Activated naive CD4-positive, alpha-beta T cell treated with anti-CD3 and anti-CD28 coated beads for 36 hours (primary cell): ENCODE data around the gene SLC22A5. TPM values are rescaled to one million over a fixed set of nuclear protein-coding genes. Genes with fewer than 3 reads are reported as not detected.

Source experiments
- CTCF ChIA-PET: fragments of 350-600 bp; sonication (Branson Sonifier 250); formaldehyde crosslinking; loops from one replicate; lab custom pipeline; 2021; ENCODE audit warnings: antibody characterized with exemption; lab: Charles Lee
- DNase-seq: peaks from one replicate; pipeline ENCODE4 v3.0.0-alpha.2; 2020
- H3K27ac Mint-ChIP-seq: one replicate; pipeline ENCODE4 v1.8.0; 2021; ENCODE audit warnings: mild to moderate bottlenecking, mixed read lengths
- H3K27me3 Mint-ChIP-seq: one replicate; pipeline ENCODE4 v1.8.0; 2021; ENCODE audit warnings: low read depth, mixed read lengths
- H3K36me3 Mint-ChIP-seq: one replicate; pipeline ENCODE4 v1.8.0; 2021; ENCODE audit warnings: low read depth, mixed read lengths
- H3K4me1 Mint-ChIP-seq: one replicate; pipeline ENCODE4 v1.8.0; 2021; ENCODE audit warnings: low read depth, mixed read lengths
- H3K4me3 Mint-ChIP-seq: one replicate; pipeline ENCODE4 v1.8.0; 2021; ENCODE audit warnings: mild to moderate bottlenecking, moderate library complexity, mixed read lengths
- H3K9me3 Mint-ChIP-seq: one replicate; pipeline ENCODE4 v1.8.0; 2021; ENCODE audit warnings: mixed read lengths
- intact Hi-C: fragments of 100-400 bp; cut with micrococcal nuclease; formaldehyde crosslinking; loops from one replicate; pipeline ENCODE4 v1.15.1; 2023
- total RNA-seq, 2 experiments: library from RNA; stranded (reverse); gene quantifications; one replicate each; pipeline ENCODE4 v1.2.3, GENCODE V29; 2021

The SLC22A5 gene
- 1 to 10 TPM; 3.1 to 3.6 TPM for total RNA-seq

GRCh38 chr5:132369474-132370180, at the start of gene SLC22A5:
SLC22A5 (plus strand) TSS chr5:132369710; CDS start chr5:132369973, 263 bp downstream.
- CTCF ChIA-PET: interaction anchor here (0.6 to 2.9 kb wide), 8 partner anchors 17 to 132 kb away, joined by 3 to 14 read pairs (median 8); partner anchors contain the start of gene SLC22A4
- Mint-ChIP-seq H3K27me3 (no peaks in the 10 kb centered on the region), H3K4me1 (peaks cover 22% of the 10 kb centered on the region), H3K36me3 (no peaks in the 10 kb centered on the region), H3K4me3 (peak within 1 kb of the TSS; percentile 77), H3K9me3 (no peaks in the 10 kb centered on the region), H3K27ac (peak within 1 kb of the TSS; percentile 68)
- intact Hi-C loops: loop anchor here (1.0 to 5.0 kb wide), 4 partner anchors 74 to 307 kb away; partner anchors contain the start of gene IL3
- peak; percentile 72 for DNase-seq

GRCh38 chr5:132319975-132320374, 49.5 kb upstream of the SLC22A5 start:
- CTCF ChIA-PET: no interaction called here
- Mint-ChIP-seq H3K27me3 (no peaks in the 10 kb centered on the region), H3K27ac (no peak overlapping the region), H3K4me3 (no peak overlapping the region), H3K9me3 (no peaks in the 10 kb centered on the region), H3K4me1 (no peaks in the 10 kb centered on the region), H3K36me3 (no peaks in the 10 kb centered on the region)
- no peak for DNase-seq
- intact Hi-C loops: no loop called here

DNA sequence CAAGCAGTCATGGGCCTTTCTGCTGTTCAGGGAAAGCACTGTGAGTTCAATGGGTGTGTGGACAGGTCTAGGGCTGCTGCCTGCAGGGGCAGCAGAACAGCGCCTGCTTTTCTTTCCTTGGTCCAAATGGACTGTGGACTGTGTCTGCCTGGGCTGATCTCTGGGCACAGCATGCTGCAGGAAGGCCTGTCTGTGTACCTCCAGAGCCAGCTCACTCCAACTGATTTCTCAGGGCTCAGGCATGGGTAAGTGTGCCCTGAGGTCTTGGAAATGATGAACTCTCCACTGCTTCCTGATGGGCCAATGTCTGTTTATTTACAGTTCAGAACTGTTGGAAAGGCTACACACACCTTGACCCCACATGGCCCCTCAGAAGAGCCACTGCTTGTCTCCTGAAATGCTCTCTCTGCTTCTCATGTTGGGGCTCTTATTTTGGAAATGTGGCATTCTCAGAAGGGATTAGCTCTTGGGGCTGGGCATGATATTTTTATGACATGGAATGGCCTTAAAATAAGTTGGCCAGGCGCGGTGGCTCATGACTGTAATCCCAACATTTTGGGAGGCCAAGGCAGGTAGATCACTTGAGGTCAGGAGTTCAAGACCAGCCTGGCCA, 48.3 kb upstream of the SLC22A5 start:
- intact Hi-C loops: no loop called here
- DNase-seq: no peak
- no peak overlapping the region for H3K27ac Mint-ChIP-seq
- no peaks in the 10 kb centered on the region for H3K36me3 Mint-ChIP-seq
- CTCF ChIA-PET: no interaction called here
- no peak overlapping the region for H3K4me3 Mint-ChIP-seq
- no peaks in the 10 kb centered on the region for H3K4me1 Mint-ChIP-seq
- no peaks in the 10 kb centered on the region for H3K9me3 Mint-ChIP-seq
- no peaks in the 10 kb centered on the region for H3K27me3 Mint-ChIP-seq

DNA sequence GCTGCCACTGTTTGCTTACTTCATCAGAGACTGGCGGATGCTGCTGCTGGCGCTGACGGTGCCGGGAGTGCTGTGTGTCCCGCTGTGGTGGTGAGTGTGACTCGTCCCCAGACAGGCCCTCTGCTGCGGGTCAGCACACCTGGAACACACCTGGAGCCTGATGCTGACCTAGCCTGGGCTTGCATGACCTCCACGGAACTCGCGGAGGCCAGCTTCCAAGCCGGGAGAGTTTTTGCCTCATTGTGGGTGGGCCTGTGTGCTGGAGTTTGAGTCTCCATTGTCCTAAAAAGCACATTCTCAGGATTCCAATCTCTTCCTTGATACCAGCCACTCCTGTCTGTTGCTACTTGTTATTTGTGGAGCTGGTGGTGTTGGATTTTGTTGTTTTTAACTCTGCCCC, 47.2 kb upstream of the SLC22A5 start:
- intact Hi-C loops: no loop called here
- no peak for DNase-seq
- no peaks in the 10 kb centered on the region for H3K9me3 Mint-ChIP-seq
- CTCF ChIA-PET: no interaction called here
- H3K4me1 Mint-ChIP-seq: no peaks in the 10 kb centered on the region
- H3K27me3 Mint-ChIP-seq: no peaks in the 10 kb centered on the region
- no peaks in the 10 kb centered on the region for H3K36me3 Mint-ChIP-seq
- no peak overlapping the region for H3K4me3 Mint-ChIP-seq
- H3K27ac Mint-ChIP-seq: no peak overlapping the region

GRCh38 chr5:132323202-132323601, 46.3 kb upstream of the SLC22A5 start:
- CTCF ChIA-PET: no interaction called here
- Mint-ChIP-seq H3K27ac (no peak overlapping the region), H3K27me3 (no peaks in the 10 kb centered on the region), H3K4me1 (no peaks in the 10 kb centered on the region), H3K9me3 (no peaks in the 10 kb centered on the region), H3K36me3 (no peaks in the 10 kb centered on the region), H3K4me3 (no peak overlapping the region)
- no peak for DNase-seq
- intact Hi-C loops: no loop called here

DNA sequence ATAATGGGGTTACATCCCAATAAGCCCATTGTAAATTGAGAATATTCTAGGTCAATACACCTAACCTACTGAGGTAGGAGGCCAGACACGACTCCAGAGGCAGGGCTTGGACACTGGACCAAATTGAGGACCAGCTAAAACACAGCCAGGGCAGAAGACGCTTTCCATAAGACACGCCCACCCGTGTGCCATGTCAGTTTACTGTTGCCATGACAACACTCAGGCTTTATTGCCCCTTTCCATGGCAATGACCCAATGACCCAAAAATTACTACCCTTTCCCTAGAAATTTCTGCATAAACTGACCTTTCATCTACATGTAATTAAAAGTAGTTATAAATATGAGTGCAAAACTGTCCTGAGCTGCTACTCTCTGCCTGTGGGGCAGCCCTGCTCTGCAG, 43.8 kb upstream of the SLC22A5 start:
- no peak for DNase-seq
- Mint-ChIP-seq H3K4me3 (no peak overlapping the region), H3K27me3 (no peaks in the 10 kb centered on the region), H3K36me3 (no peaks in the 10 kb centered on the region), H3K9me3 (no peaks in the 10 kb centered on the region), H3K4me1 (no peaks in the 10 kb centered on the region), H3K27ac (no peak overlapping the region)
- intact Hi-C loops: no loop called here
- CTCF ChIA-PET: no interaction called here

GRCh38 chr5:132327252-132327955, 42.1 kb upstream of the SLC22A5 start:
- H3K27me3 Mint-ChIP-seq: no peaks in the 10 kb centered on the region
- H3K9me3 Mint-ChIP-seq: no peaks in the 10 kb centered on the region
- H3K4me1 Mint-ChIP-seq: no peaks in the 10 kb centered on the region
- no peak overlapping the region for H3K4me3 Mint-ChIP-seq
- intact Hi-C loops: no loop called here
- no peak overlapping the region for H3K27ac Mint-ChIP-seq
- no peaks in the 10 kb centered on the region for H3K36me3 Mint-ChIP-seq
- CTCF ChIA-PET: interaction anchor here (1.1 kb wide), 1 partner anchor 89 kb away, joined by 3 read pairs; no protein-coding TSS in a partner anchor
- no peak for DNase-seq

DNA sequence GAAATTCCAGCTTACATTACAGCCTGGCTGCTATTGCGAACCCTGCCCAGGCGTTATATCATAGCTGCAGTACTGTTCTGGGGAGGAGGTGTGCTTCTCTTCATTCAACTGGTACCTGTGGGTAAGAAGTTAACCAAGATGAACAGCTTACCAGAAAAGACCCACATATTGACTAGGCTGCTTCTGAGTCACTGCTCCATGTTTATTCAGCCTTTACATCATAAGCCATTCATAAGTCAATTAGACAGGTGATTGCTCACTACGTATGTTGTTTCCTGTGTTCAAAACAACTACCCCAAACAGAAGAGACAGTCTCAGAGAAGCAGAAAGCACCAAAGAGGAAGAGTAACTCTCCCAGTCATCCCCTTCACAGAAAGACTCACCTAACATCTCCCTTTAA, 34.7 kb upstream of the SLC22A5 start:
- CTCF ChIA-PET: interaction anchor here (0.6 to 1.6 kb wide), 3 partner anchors 62 to 154 kb away, joined by 3 to 4 read pairs (median 4); no protein-coding TSS in a partner anchor
- intact Hi-C loops: no loop called here
- Mint-ChIP-seq H3K27me3 (no peaks in the 10 kb centered on the region), H3K4me1 (peaks cover 6% of the 10 kb centered on the region), H3K4me3 (no peak overlapping the region), H3K27ac (no peak overlapping the region), H3K36me3 (peaks cover 2% of the 10 kb centered on the region), H3K9me3 (no peaks in the 10 kb centered on the region)
- no peak for DNase-seq

- no peak for DNase-seq
- Mint-ChIP-seq H3K36me3 (peaks cover 2% of the 10 kb centered on the region), H3K4me3 (no peak overlapping the region), H3K27me3 (no peaks in the 10 kb centered on the region), H3K4me1 (peaks cover 6% of the 10 kb centered on the region), H3K9me3 (no peaks in the 10 kb centered on the region), H3K27ac (no peak overlapping the region)
- intact Hi-C loops: no loop called here
- CTCF ChIA-PET: interaction anchor here (0.6 kb wide), 1 partner anchor 155 kb away, joined by 4 read pairs; no protein-coding TSS in a partner anchor
Observed at GRCh38 chr5:132335402-132335801, 34.1 kb upstream of the SLC22A5 start.

DNA sequence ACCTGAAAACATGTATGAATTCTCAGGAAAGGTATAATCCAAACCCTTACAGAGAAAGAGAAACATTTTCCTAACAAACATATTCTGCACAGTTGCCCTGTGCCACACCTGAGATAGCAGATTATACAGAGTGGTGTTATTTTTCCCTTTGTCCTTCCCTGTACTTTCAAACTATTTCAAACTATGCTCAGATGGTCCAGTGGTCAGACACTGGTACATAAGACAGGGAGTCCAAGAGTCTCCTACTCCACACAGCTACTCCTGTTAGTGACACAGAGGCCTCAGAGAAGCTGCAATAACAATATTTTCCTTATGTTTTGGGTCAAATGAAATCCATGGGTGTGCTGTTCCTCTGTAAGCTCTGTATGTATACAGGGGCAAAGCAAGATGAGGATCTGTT, 30.0 kb upstream of the SLC22A5 start:
- intact Hi-C loops: no loop called here
- no peaks in the 10 kb centered on the region for H3K9me3 Mint-ChIP-seq
- CTCF ChIA-PET: interaction anchor here (2.3 kb wide), 1 partner anchor 102 kb away, joined by 5 read pairs; no protein-coding TSS in a partner anchor
- DNase-seq: no peak
- H3K27me3 Mint-ChIP-seq: no peaks in the 10 kb centered on the region
- peaks cover 6% of the 10 kb centered on the region for H3K4me1 Mint-ChIP-seq
- no peak overlapping the region for H3K4me3 Mint-ChIP-seq
- H3K36me3 Mint-ChIP-seq: peaks cover 2% of the 10 kb centered on the region
- no peak overlapping the region for H3K27ac Mint-ChIP-seq

DNA sequence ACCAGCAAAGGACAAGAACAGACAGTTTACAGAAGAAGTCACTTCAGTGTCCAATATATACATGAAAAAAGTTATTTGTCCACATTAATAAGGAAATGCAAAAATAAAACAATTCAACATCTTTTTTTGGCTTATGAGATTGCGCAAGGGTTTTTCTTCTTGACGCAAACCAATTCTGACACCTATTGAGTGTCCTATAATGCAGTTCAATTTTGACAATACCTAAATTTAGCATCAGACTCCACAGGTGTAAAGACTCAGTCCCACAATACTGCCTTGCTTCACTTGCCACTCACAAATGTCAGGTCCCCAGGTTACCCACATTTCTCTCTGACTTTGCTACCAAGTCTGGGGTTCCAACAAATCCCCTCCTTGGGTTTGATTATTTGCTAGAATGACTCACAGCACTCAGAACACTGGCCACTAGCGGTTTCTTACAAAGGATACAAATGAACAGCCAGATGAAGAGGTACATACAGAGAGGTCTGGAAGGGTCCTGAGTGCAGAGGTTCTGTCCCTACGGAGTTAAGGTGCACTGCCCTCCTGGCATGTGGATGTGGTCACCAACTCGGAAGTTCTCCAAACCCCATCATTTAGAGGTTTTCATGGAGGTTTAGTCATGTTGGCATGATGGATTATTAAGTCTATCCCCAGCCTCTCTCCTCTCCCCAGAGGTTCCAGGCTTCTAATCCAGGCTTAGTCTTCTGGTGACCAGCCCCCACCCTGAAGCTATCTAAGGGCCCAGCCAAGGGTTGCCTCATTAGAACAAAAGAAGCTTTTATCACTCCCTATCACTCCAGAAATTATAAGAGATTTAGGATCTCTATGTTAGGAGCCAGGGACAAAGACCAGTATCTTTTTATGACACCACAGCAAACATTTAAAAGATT, 27.0 kb upstream of the SLC22A5 start:
- intact Hi-C loops: no loop called here
- Mint-ChIP-seq H3K4me1 (no peaks in the 10 kb centered on the region), H3K36me3 (peaks cover 2% of the 10 kb centered on the region), H3K9me3 (no peaks in the 10 kb centered on the region), H3K27me3 (no peaks in the 10 kb centered on the region), H3K4me3 (no peak overlapping the region), H3K27ac (no peak overlapping the region)
- no peak for DNase-seq
- CTCF ChIA-PET: interaction anchor here (0.6 kb wide), 1 partner anchor 10 kb away, joined by 3 read pairs; no protein-coding TSS in a partner anchor
